Karpas-422 (cell line): ENCODE results near the gene CFAP210. TPM values are rescaled to one million over a fixed set of nuclear protein-coding genes. Genes with fewer than 3 reads are reported as not detected.

Experiments used
- DNase-seq: peaks from one replicate; pipeline ENCODE4 v3.0.0-alpha.2; 2015
- H2AFZ ChIP-seq: fragments of 200-600 bp; sonication (generic); 2 replicates; pipeline ENCODE4 v1.6.1; 2014; ENCODE audit warnings: antibody characterized with exemption, low read length, mixed read lengths
- H3K27ac ChIP-seq: fragments of 200-600 bp; sonication (generic); 2 replicates; pipeline ENCODE4 v1.5.1; 2014; ENCODE audit warnings: mild to moderate bottlenecking, low read length, moderate library complexity
- H3K27me3 ChIP-seq: fragments of 200-600 bp; sonication (generic); 2 replicates; pipeline ENCODE4 v1.6.1; 2014; ENCODE audit warnings: low read length, mixed read lengths
- H3K36me3 ChIP-seq: fragments of 200-600 bp; sonication (generic); 2 replicates; pipeline ENCODE4 v1.6.1; 2014; ENCODE audit warnings: low read length, mixed read lengths; ENCODE audit not compliant: insufficient read depth
- H3K4me1 ChIP-seq: fragments of 200-600 bp; sonication (generic); 2 replicates; pipeline ENCODE4 v1.6.1; 2014; ENCODE audit warnings: mild to moderate bottlenecking, low read length, mixed read lengths
- H3K4me2 ChIP-seq: fragments of 200-600 bp; sonication (generic); 2 replicates; pipeline ENCODE4 v1.6.1; 2014; ENCODE audit warnings: low read length, low read depth, mild to moderate bottlenecking; ENCODE audit not compliant: poor library complexity, severe bottlenecking
- H3K4me3 ChIP-seq: fragments of 200-600 bp; sonication (generic); 2 replicates; pipeline ENCODE4 v1.5.1; 2014; ENCODE audit warnings: mild to moderate bottlenecking, antibody characterized with exemption, low read length, mixed read lengths
- H3K79me2 ChIP-seq: fragments of 200-600 bp; sonication (generic); 2 replicates; pipeline ENCODE4 v1.6.1; 2014; ENCODE audit warnings: mild to moderate bottlenecking, low read length, mixed read lengths
- H3K9ac ChIP-seq: fragments of 200-600 bp; sonication (generic); 2 replicates; pipeline ENCODE4 v1.6.0; 2014; ENCODE audit warnings: low read length
- H3K9me2 ChIP-seq: fragments of 200-600 bp; sonication (generic), shearing (Covaris generic); replicated peaks from 2 replicates; pipeline ENCODE4 v1.6.0; 2014; ENCODE audit warnings: mild to moderate bottlenecking, low read length, moderate library complexity; ENCODE audit not compliant: insufficient read depth
- H3K9me3 ChIP-seq: fragments of 300-700, 200-600 bp; sonication (generic); 2 replicates; pipeline ENCODE4 v1.6.1; 2014; ENCODE audit warnings: low read length, mixed read lengths
- H4K20me1 ChIP-seq: fragments of 200-600 bp; sonication (generic); 2 replicates; pipeline ENCODE4 v1.6.1; 2014; ENCODE audit warnings: mild to moderate bottlenecking, antibody characterized with exemption, low read length, low read depth; ENCODE audit not compliant: insufficient read depth
- total RNA-seq: library from RNA; depleted of rRNA; stranded (reverse); fragments of >200 nt; shearing (Covaris generic); gene quantifications from 2 replicates; pipeline ENCODE4 v1.2.3, GENCODE V29; 2014; ENCODE audit warnings: low replicate concordance; rRNA removed

The CFAP210 gene, protein sequence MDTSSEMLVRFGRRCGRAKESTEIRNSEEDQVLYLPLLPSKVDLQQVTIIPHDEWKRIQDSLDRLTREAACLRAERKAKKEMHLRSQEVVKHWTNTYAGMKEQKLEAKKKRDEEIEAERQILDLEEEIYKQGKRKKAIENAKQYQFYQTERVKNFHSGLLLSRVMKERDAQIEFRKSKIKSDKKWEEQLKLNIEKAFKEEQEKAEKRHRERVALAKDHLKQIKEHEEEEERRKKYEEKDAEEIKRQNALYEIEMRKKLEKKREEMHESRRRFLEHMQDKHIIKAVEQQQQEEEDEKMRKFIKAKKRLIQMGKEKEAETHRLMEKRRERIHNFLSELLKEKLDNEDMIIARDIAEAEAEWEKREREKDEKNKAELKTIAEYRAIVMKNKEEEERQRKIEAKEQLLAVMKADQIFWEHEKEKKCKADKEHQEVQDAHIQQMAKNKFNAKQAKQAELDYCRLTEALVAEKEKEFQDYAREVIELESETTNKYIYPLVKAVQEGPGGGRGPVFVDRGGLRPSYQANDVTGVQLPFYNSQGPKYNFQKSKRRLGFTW
- total RNA-seq: 0.07 and 0.18 TPM in 2 replicates

DNA sequence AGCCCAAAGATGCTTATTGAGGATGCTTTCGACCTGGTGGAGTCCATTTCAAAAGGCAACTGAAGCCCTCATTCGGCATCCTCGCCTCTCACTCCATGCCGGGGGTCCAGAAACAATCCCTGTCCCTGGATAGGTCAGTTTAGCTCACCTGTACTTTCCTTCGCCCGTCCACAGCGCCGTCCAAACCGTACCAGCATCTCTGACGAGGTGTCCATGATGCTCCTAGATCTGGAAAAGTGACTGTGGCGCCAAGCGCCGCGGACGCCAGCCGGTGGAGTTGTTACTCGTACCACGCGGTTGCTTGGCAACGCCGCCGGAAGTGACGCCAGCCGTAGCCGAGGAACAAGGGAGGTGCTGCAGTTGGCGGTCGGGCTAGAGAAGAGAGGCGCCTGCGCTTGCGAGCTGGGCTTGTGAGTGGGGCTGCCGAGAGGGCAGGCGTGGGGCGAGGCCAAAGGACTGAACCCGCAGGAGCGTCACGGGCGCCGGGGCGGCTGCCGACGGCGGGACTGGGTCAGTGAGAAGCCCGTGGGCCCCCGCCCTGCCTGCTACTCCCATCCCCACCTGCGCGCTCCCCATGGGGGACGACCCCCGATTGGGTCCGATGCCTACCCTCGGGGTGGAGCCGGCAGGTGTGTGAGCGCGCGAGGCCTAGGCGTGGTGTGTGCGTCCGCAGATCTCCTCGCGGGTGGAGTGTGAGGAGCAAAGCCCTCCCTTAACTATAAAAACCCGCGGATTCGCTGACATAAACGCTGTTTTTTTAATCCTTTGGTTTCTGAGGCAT lies at the start of gene CFAP210, which contains the start of gene PHOSPHO2:
Gene CFAP210 (minus strand): TSS at position 293 of the 781 bp plus-strand sequence. CDS start 78 bp downstream, at position 215.
Gene PHOSPHO2 (plus strand): TSS at position 357 of the 781 bp plus-strand sequence. CDS start 6,503 bp downstream, outside the sequence.
- peak within 1 kb of the TSS; percentile 95 for H3K4me2 ChIP-seq
- peak; percentile 99 for DNase-seq
- peak within 1 kb of the TSS; percentile 82 for H3K4me3 ChIP-seq
- H2AFZ ChIP-seq: peak within 1 kb of the TSS; percentile 91
- no peaks in the 10 kb centered on the region; the same call in 1 of the 2 replicates for H3K27me3 ChIP-seq
- no peaks in the 10 kb centered on the region for H3K9me2 ChIP-seq
- peak within 1 kb of the TSS; percentile 20 for H3K27ac ChIP-seq
- H3K79me2 ChIP-seq: peaks cover 20% of the 10 kb centered on the region
- peaks cover 23% of the 10 kb centered on the region for H3K4me1 ChIP-seq
- H3K36me3 ChIP-seq: peaks cover 6% of the 10 kb centered on the region
- no peaks in the 10 kb centered on the region for H4K20me1 ChIP-seq
- peak within 1 kb of the TSS; percentile 81 for H3K9ac ChIP-seq
- H3K9me3 ChIP-seq: peaks cover 17% of the 10 kb centered on the region

DNA sequence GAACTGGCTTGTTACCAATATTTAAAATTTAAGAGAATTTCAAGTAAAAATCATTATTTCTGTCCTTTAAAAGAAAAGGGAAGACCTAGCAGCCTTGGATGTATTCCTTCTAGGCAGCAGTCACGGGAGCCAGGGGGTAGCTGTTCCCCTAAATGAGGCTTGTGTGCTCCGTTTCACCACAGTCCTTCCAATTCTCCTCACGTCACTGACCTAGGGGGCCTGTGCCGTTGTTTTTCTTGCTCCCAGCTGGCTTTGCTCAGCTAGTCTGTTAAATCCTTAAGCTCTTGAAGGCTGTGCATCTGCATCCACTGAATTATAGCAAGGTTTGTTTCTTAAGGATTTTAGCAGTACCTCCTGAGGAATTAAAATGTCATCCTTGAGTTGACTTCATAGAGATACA lies 49.3 kb upstream of the CFAP210 start:
- no peaks in the 10 kb centered on the region for H4K20me1 ChIP-seq

DNA sequence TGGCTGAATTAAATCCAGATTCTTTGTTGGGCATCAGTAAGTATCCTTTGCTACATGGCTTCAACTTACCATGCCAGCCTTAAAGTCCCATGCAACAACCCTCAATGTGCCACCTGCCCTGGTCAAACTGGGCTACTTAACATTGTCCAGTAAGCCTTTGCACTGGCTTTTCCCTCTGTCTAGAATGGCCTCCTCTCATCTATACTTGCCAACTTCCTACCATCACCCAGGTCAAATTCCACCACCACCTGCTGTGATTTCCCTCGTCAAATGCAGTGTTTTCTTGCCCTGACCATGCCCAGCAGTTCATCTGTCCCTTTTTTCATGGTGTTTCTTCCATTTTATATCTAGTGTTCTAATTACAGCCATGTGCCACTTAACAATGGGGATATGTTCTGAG lies 45.1 kb upstream of the CFAP210 start:
- Histone ChIP-seq H3K27ac (no peak overlapping the region), H2AFZ (no peak overlapping the region), H3K79me2 (peaks cover 83% of the 10 kb centered on the region), H3K9me3 (no peaks in the 10 kb centered on the region), H3K9me2 (no peaks in the 10 kb centered on the region), H3K4me3 (no peak overlapping the region), H3K9ac (no peak overlapping the region), H3K4me2 (no peak overlapping the region), H3K4me1 (peaks cover 27% of the 10 kb centered on the region), H4K20me1 (no peaks in the 10 kb centered on the region), H3K27me3 (no peaks in the 10 kb centered on the region), H3K36me3 (peaks cover 28% of the 10 kb centered on the region)
- DNase-seq: no peak

More for the DNA sequence above, 49.3 kb upstream of the CFAP210 start:
- Histone ChIP-seq H3K79me2 (peaks cover 60% of the 10 kb centered on the region), H2AFZ (no peak overlapping the region), H3K27me3 (no peaks in the 10 kb centered on the region), H3K9me2 (no peaks in the 10 kb centered on the region), H3K27ac (no peak overlapping the region), H3K9me3 (no peaks in the 10 kb centered on the region), H3K4me2 (no peak overlapping the region), H3K4me3 (no peak overlapping the region), H3K36me3 (peaks cover 45% of the 10 kb centered on the region), H3K4me1 (no peaks in the 10 kb centered on the region), H3K9ac (no peak overlapping the region)
- no peak for DNase-seq

DNA sequence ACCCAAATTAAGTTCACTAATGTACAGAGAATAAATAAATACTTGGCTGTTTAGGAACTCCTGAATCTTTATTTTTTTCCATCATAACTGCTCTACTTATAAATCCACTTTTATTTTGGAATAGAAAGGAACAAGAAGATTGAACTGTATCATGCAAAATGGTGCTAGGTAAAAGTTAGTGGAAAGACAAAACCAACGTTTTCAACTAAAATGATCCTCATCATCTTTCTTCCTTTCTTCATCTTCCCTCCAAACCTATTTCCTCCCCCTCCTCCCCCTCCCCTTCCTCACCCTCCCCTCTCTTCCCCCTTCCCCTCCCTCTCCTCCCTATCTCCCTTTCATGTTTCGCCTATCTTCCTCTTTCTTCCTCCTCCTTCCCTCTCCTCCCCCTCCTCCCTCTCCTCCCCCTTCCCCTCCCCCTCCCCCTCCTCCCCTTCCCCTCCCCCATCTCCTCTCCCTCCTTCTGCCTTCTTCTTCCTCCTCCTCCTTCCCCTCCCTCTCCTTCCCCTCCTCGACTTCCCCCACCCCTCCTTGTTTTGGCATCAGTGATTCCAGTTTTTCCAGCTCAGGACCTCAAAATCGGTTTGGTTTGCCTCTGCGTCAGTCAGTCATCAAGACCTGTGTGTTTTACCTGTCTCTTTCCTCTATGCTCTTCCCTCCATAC lies 44.5 kb upstream of the CFAP210 start:
- no peak overlapping the region for H3K4me2 ChIP-seq

DNA sequence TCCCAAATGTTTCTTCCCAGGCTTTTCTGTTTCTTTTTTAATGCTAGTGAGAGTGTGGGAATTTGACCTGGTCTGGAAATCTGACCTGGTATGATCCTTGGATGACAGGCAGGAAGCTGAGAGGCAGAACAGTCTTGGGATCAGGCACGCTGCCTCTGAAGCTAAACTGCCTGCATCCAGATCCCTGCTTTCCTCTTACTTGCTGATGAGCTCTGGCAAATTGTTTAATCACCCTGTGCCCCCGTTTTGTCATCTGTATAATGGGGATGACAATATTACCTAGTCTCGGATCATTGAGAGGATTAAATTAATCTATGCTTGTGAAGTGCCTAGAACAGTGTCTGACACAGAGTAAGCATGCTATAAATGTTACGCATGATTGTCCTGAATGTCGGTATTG lies 42.7 kb upstream of the CFAP210 start:
- Histone ChIP-seq H4K20me1 (no peaks in the 10 kb centered on the region), H3K9ac (no peak overlapping the region), H3K9me3 (no peaks in the 10 kb centered on the region), H3K4me3 (no peak overlapping the region), H3K27me3 (no peaks in the 10 kb centered on the region), H2AFZ (no peak overlapping the region), H3K4me2 (peak overlapping the region; percentile 83), H3K4me1 (peaks cover 35% of the 10 kb centered on the region), H3K79me2 (peaks cover 66% of the 10 kb centered on the region), H3K27ac (no peak overlapping the region), H3K9me2 (no peaks in the 10 kb centered on the region), H3K36me3 (peaks cover 9% of the 10 kb centered on the region; the same call in 1 of the 2 replicates)
- no peak for DNase-seq

More for the DNA sequence above, 44.5 kb upstream of the CFAP210 start:
- DNase-seq: peak; percentile 40
- no peak overlapping the region for H3K9ac ChIP-seq
- H4K20me1 ChIP-seq: no peaks in the 10 kb centered on the region
- H3K79me2 ChIP-seq: peaks cover 80% of the 10 kb centered on the region
- no peaks in the 10 kb centered on the region for H3K27me3 ChIP-seq
- no peak overlapping the region for H3K4me3 ChIP-seq
- H3K27ac ChIP-seq: no peak overlapping the region
- H3K9me3 ChIP-seq: no peaks in the 10 kb centered on the region
- H3K4me1 ChIP-seq: peaks cover 27% of the 10 kb centered on the region
- H2AFZ ChIP-seq: no peak overlapping the region
- H3K36me3 ChIP-seq: peaks cover 23% of the 10 kb centered on the region
- no peaks in the 10 kb centered on the region for H3K9me2 ChIP-seq

DNA sequence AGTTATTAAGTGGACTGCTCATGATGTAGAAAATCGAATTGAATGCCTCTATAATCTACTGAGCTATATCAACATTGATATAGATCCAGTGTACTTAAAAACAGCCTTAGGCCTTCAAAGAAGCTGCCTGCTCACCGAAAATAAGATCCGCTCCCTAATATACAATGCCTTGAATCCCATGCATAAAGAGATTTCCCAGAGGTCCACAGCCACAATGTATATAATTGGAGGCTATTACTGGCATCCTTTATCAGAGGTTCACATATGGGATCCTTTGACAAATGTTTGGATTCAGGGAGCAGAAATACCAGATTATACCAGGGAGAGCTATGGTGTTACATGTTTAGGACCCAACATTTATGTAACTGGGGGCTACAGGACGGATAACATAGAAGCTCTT lies 41.4 kb upstream of the CFAP210 start:
- Histone ChIP-seq H3K9me2 (no peaks in the 10 kb centered on the region), H3K4me2 (peak overlapping the region; percentile 83), H3K9me3 (no peaks in the 10 kb centered on the region), H3K79me2 (peaks cover 55% of the 10 kb centered on the region), H4K20me1 (no peaks in the 10 kb centered on the region), H3K4me1 (peaks cover 39% of the 10 kb centered on the region), H3K4me3 (peak overlapping the region; percentile 97), H3K36me3 (peaks cover 9% of the 10 kb centered on the region; the same call in 1 of the 2 replicates), H3K9ac (peak overlapping the region; percentile 83; the same call in 1 of the 2 replicates), H3K27ac (no peak overlapping the region), H3K27me3 (no peaks in the 10 kb centered on the region), H2AFZ (no peak overlapping the region)
- DNase-seq: no peak

DNA sequence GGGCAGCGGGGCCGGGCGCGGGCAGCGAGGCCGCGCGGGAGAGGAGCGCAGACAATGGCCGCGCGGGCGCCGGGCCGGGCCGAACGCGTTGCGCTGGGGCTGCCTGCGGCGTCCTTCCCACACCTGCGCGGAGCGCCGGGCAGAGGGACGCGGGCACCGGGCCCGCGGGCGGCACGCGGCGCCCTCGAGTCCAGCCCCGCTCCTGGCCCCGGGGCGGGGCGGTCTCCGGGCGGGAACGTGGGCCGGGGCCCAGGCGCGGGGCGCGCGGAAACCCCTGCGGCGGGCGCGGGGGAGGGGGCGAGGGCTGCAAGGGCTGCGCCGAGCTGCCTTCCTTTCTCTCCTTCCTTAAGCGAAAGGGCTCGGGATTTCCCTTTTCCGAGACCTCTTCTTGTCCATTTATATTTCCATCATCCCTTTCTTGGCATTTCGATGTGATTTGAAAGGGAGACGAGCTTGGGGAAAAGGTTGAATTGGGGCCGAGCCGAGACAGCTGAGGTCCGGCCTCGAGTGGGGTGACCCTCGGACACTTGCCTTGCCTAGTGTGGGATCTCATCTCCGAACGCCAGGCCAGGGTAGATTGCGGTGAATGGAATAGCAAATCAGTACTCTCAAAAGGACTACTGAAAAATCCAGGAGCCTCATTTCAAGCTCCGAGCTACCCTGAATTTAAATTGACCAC lies 40.1 kb upstream of the CFAP210 start:
- DNase-seq: peak; percentile 70
- Histone ChIP-seq H3K9me2 (no peaks in the 10 kb centered on the region), H3K4me3 (peak overlapping the region; percentile 97), H4K20me1 (no peaks in the 10 kb centered on the region), H3K36me3 (peaks cover 1% of the 10 kb centered on the region; the same call in 1 of the 2 replicates), H3K4me2 (peak overlapping the region; percentile 83), H3K9me3 (no peaks in the 10 kb centered on the region), H3K27ac (peak overlapping the region; percentile 36), H3K27me3 (no peaks in the 10 kb centered on the region), H3K4me1 (peaks cover 40% of the 10 kb centered on the region), H3K79me2 (peaks cover 46% of the 10 kb centered on the region), H3K9ac (peak overlapping the region; percentile 83), H2AFZ (peak overlapping the region; percentile 89)
